Psoas muscle (tissue), 8 donors: ENCODE results near the gene EXD2. TPM values are rescaled to one million over a fixed set of nuclear protein-coding genes. Genes with fewer than 3 reads are reported as not detected.
"Not testable (repeated sequence)": the region's sequence is repeated elsewhere in the genome, so short reads cannot be mapped to it uniquely, and the experiment has no call there.

ENCODE experiments used
- ATAC-seq, 4 donors: fragments of 200-7000 bp; cut with Tn5 transposase; one replicate each; pipeline ENCODE4 v1.9.1; 2020; ENCODE audit warnings: moderate library complexity in 3 of 4, mild to moderate bottlenecking in 2 of 4
- DNase-seq, 2 donors: peaks; one replicate each; pipeline ENCODE4 v3.0.0-alpha.2; 2020
- H3K27ac ChIP-seq: fragments of 200-600 bp; one replicate; pipeline ENCODE4 v1.8.0; 2022
- H3K27me3 ChIP-seq, 3 donors: fragments of 200-600 bp in 1 of 3; one replicate each; pipeline versions ENCODE4 v1.6.1 to v1.8.0; 2013 to 2022; ENCODE audit warnings: low read length in 2 of 3, mild to moderate bottlenecking in 2 of 3, moderate library complexity in 1 of 3; ENCODE audit not compliant: insufficient read depth in 3 of 3
- H3K36me3 ChIP-seq, 2 donors: fragments of 200-600 bp in 1 of 2; one replicate each; pipeline versions ENCODE4 v1.6.1 to v1.8.0; 2013 to 2022; ENCODE audit warnings: low read depth in 1 of 2, mild to moderate bottlenecking in 1 of 2, moderate library complexity in 1 of 2; ENCODE audit not compliant: insufficient read depth in 1 of 2
- H3K4me1 ChIP-seq: fragments of 200-600 bp; one replicate; pipeline ENCODE4 v1.8.0; 2022
- H3K4me3 ChIP-seq: fragments of 200-600 bp; one replicate; pipeline ENCODE4 v1.8.0; 2022; ENCODE audit warnings: mild to moderate bottlenecking
- H3K9me3 ChIP-seq: fragments of 200-600 bp; one replicate; pipeline ENCODE4 v1.8.0; 2022
- CTCF ChIP-seq: fragments of 200-600 bp; IDR thresholded peaks from one replicate; pipeline ENCODE4 v1.8.0; 2022; ENCODE audit warnings: antibody characterized with exemption
- WGBS, 3 donors: extraction: QIAGEN DNeasy Blood & Tissue Kit; methylation state at CpG; one replicate each; pipeline versions ENCODE4 v1.1.6 to v1.1.7; 2013; 5-methylcytosine and 5-hydroxymethylcytosine counted together
- intact Hi-C, 2 donors: fragments of 100-400 bp; cut with DNase I; formaldehyde crosslinking; loops; one replicate each; pipeline versions ENCODE4 v1.11.0 to v1.14.2; 2022
- polyA plus RNA-seq, 3 donors: library from polyadenylated mRNA; stranded (reverse); fragments of 200-250 nt; gene quantifications; one replicate each; pipeline ENCODE4 v1.2.3, GENCODE V29; 2013
- total RNA-seq, 4 donors: library from RNA; stranded (reverse); fragmentation: NEBNext Ultra II Directional in 2 of 4; extraction: Animal tissue kit (Norgen Biotek cat#: 25700) in 2 of 4; gene quantifications; one replicate each; pipeline versions ENCODE4 v1.2.1 to v1.2.4, GENCODE V29; 2021 to 2023
- donor health status: healthy with polysubstance abuse.
- donor health status: DM: no; HTN: no; CAD: no; lungs with moderate emphysema.
- donor health status: Bipolar disorder and iron deficiency.
- donor health status: healthy.
- donor health status: DM: yes; HTN: yes; CAD: no.
- donor health status: DM: no; HTN: no; CAD: no.
- donor health status: DM: no; HTN: no; CAD: no.
- donor health status: DM: yes; HTN: yes; CAD: no.

The EXD2 gene
- total and polyA plus RNA-seq, 7 donors: 6.8 to 17.3 (median 12.6) TPM

DNA sequence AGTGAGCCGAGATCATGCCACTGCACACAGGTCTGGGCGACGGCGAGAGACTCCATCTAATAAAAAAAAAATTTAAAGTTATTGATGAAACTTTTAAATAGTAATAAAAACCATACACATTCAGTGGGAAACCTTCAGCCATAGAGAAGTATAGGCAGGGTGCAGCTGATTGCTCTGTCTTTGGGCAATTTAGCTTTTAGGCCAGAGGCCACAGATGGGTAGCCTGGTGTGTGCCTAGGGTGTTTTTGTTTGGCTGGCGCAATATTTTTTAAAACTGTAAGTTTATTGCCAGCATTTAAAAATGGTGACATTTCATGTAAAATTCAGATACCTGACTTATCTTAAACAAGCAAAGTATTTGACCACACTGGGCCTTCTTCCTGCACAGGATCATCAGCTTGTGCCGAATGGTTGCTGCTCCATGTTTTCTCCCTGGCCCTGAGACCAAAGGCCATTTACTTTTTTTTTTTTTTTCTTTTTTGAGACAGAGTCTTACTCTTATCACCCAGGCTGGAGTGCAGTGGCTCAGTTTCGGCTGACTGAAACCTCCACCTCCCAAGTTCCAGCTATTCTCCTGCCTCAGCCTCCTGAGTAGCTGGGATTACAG, 16.2 kb downstream of the EXD2 start:
- Histone ChIP-seq H3K27ac (no peak overlapping the region), H3K9me3 (no peaks in the 10 kb centered on the region), H3K4me3 (no peak overlapping the region), H3K27me3 (no peaks in the 10 kb centered on the region), H3K36me3 (peaks cover 3 to 33% of the 10 kb centered on the region in 2 donors), H3K4me1 (peaks cover 9% of the 10 kb centered on the region)
- no peak for TF ChIP-seq CTCF
- 93 to 98% (median 97%) methylated on average over 7 of the region's 7 CpGs for WGBS, 3 donors
- DNase-seq (no peak), ATAC-seq (no peak)
- intact Hi-C loops: loop anchor here in 1 of 2 donors (5.0 kb wide), 1 partner anchor 75 kb away; no protein-coding TSS in a partner anchor

- Histone ChIP-seq H3K27ac (no peak overlapping the region), H3K4me3 (no peak overlapping the region), H3K27me3 (no peaks in the 10 kb centered on the region), H3K9me3 (no peaks in the 10 kb centered on the region), H3K36me3 (peaks cover 3 to 33% of the 10 kb centered on the region in 2 donors), H3K4me1 (peaks cover 9% of the 10 kb centered on the region)
- no peak for TF ChIP-seq CTCF
- ATAC-seq (no peak), DNase-seq (no peak)
- intact Hi-C loops: loop anchor here in 1 of 2 donors (5.0 kb wide), 1 partner anchor 76 kb away; no protein-coding TSS in a partner anchor
- WGBS, 3 donors: 91 to 94% (median 93%) methylated on average over 5 of the region's 5 CpGs
Measured at GRCh38 chr14:69208666-69209065, 17.4 kb downstream of the EXD2 start.

- intact Hi-C loops: no loop called here
- 25 to 45% (median 27%) methylated on average over 2 of the region's 2 CpGs for WGBS, 3 donors
- DNase-seq (no peak), ATAC-seq (peak; percentile 93 to 99 (median 97))
- no peak for TF ChIP-seq CTCF
- Histone ChIP-seq H3K27ac (peak overlapping the region; percentile 59), H3K9me3 (no peaks in the 10 kb centered on the region), H3K4me3 (peak overlapping the region; percentile 13), H3K4me1 (peaks cover 12% of the 10 kb centered on the region), H3K36me3 (peaks cover 3 to 20% of the 10 kb centered on the region in 2 donors), H3K27me3 (no peaks in the 10 kb centered on the region)
Measured at GRCh38 chr14:69214393-69214792, 23.1 kb downstream of the EXD2 start.

DNA sequence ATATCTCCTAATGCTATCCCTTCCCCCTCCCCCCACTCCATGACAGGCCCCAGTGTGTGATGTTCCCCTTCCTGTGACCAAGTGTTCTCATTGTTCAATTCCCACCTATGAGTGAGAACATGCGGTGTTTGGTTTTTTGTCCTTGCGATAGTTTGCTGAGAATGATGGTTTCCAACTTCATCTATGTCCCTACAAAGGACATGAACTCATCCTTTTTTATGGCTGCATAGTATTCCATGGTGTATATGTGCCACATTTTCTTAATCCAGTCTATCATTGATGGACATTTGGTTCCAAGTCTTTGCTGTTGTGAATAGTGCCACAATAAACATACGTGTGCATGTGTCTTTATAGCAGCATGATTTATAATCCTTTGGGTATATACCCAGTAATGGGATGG, 26.4 kb downstream of the EXD2 start:
- H3K9me3 ChIP-seq, H3K27ac ChIP-seq, H3K4me3 ChIP-seq, DNase-seq, H3K4me1 ChIP-seq, intact Hi-C loops, ATAC-seq, H3K36me3 ChIP-seq, H3K27me3 ChIP-seq: not testable (repeated sequence)
- 94 to 100% (median 97%) methylated on average over 2 to 3 of the region's 3 CpGs for WGBS, 3 donors

DNA sequence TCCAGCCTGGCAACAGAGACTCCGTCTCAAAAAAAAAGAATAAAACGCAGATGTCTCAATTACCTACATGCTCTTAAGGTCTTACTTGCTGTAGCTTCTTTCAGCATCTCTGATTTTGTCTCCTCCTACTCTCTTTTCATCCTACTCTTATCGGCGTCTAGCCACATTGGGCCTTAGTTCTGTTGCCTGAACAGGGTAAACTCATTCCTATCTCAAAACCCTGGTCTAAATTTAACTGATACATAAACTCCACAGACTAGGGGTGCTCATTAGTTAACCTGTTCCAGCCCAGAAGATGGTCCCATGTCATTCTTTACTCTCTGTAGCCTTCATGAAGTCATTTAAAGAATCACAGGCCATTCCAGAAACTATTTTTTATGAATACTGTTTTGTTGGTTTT, 33.6 kb downstream of the EXD2 start:
- ATAC-seq (peak in 1 of 4 donors; percentile 24), DNase-seq (no peak)
- WGBS, 3 donors: 76 to 91% (median 79%) methylated on average over 4 of the region's 4 CpGs
- intact Hi-C loops: no loop called here
- H3K4me3 ChIP-seq: no peak overlapping the region
- peaks cover 10% of the 10 kb centered on the region for H3K4me1 ChIP-seq
- no peak for TF ChIP-seq CTCF
- no peaks in the 10 kb centered on the region for H3K27me3 ChIP-seq
- peaks cover under 1 to 34% of the 10 kb centered on the region in 2 donors for H3K36me3 ChIP-seq
- H3K27ac ChIP-seq: no peak overlapping the region
- H3K9me3 ChIP-seq: no peaks in the 10 kb centered on the region
